Measurements from ENCODE around the gene SUSD6. TPM values are rescaled to one million over a fixed set of nuclear protein-coding genes. Genes with fewer than 3 reads are reported as not detected.

SUSD6 gene
- total RNA-seq, 4 donors from 2014 or later: 35.5 to 56.7 (median 51.0) TPM

DNA sequence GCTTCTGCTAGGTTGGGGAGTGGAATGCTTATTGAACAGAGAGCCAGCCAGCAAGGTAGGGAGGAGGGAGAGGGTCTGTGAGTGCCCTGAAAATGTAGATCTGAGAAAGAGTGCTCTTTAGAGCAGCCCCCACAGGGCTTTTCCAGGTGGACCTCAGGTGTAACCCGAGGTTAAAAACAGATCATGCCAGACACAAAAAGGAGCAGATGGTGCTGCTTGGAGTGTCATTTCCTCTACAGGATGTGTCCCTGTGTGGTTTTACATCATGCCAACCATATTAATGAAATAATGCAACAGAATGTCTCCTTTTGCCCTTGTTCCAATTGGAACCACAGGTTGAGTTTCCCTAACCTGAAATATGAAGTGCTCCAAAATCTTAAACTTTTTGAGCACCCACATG lies 6.4 kb downstream of the SUSD6 start:
- 37 to 42% methylated on average over 1 of the region's 1 CpG for WGBS, 2 donors
- H3K4me3 ChIP-seq (ENCODE audit: low read depth, poor library complexity, severe bottlenecking): no peak overlapping the region
- intact Hi-C loops (cut with DNase I; ENCODE audit: low total_unique reads): no loop called here
- TF ChIP-seq POLR2A (IDR thresholded peaks at IDR 0.05): no peak
- TF ChIP-seq, protein P1, sequence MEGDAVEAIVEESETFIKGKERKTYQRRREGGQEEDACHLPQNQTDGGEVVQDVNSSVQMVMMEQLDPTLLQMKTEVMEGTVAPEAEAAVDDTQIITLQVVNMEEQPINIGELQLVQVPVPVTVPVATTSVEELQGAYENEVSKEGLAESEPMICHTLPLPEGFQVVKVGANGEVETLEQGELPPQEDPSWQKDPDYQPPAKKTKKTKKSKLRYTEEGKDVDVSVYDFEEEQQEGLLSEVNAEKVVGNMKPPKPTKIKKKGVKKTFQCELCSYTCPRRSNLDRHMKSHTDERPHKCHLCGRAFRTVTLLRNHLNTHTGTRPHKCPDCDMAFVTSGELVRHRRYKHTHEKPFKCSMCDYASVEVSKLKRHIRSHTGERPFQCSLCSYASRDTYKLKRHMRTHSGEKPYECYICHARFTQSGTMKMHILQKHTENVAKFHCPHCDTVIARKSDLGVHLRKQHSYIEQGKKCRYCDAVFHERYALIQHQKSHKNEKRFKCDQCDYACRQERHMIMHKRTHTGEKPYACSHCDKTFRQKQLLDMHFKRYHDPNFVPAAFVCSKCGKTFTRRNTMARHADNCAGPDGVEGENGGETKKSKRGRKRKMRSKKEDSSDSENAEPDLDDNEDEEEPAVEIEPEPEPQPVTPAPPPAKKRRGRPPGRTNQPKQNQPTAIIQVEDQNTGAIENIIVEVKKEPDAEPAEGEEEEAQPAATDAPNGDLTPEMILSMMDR (IDR thresholded peaks at IDR 0.05): no peak
- DNase-seq (ENCODE audit: low spot score in 2 of 2): no peak

DNA sequence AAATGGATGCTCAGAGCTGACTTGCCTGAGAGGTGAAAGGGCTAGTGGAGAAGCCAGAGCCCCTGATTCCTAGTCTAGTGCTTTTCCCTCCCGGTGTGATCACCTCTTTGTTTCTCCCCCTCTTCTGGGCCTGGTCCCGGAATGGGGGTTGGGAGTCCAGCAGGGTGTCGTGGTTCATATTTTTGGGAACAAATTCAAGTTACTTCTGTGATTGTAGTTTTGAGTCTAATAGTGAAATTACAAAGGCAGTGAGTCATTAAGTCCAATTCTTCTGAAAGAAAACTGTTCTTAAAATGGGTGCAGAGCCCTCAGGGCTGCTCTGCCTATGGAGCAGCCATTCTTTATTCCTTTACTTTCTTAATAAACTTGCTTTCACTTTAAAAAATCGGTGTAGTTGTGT lies 7.6 kb downstream of the SUSD6 start:
- TF ChIP-seq POLR2A (IDR thresholded peaks at IDR 0.05): no peak
- TF ChIP-seq, protein P1 (IDR thresholded peaks at IDR 0.05): no peak
- intact Hi-C loops (cut with DNase I; ENCODE audit: low total_unique reads): no loop called here
- H3K4me3 ChIP-seq (ENCODE audit: low read depth, poor library complexity, severe bottlenecking): no peak overlapping the region
- WGBS, 2 donors: 39 to 43% methylated on average over 4 of the region's 4 CpGs
- no peak for DNase-seq (ENCODE audit: low spot score in 2 of 2)

DNA sequence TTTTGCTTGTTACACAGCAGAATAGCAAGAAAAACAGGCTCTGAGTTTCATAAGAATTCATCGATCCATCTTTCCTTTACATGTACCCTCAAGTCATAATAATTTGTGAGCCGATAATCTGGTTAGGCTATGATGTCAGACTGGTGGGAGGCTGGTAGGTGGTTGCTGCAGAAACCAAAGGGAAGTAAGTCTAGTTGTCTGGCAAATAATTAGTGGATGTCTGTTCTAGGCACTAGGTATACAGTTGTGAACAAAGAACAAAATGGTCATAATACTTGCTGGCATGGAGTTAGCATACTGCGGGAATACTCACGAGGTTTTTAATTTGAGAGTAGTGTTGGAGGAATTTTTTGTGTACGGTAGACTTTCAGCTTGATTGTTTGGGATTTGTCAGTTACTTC lies 8.8 kb downstream of the SUSD6 start:
- DNase-seq (ENCODE audit: low spot score in 2 of 2): no peak
- WGBS, 2 donors: 50 to 68% methylated on average over 5 of the region's 5 CpGs
- TF ChIP-seq, protein P1 (IDR thresholded peaks at IDR 0.05): no peak
- no peak for TF ChIP-seq POLR2A (IDR thresholded peaks at IDR 0.05)
- intact Hi-C loops (cut with DNase I; ENCODE audit: low total_unique reads): no loop called here
- no peak overlapping the region for H3K4me3 ChIP-seq (ENCODE audit: low read depth, poor library complexity, severe bottlenecking)

DNA sequence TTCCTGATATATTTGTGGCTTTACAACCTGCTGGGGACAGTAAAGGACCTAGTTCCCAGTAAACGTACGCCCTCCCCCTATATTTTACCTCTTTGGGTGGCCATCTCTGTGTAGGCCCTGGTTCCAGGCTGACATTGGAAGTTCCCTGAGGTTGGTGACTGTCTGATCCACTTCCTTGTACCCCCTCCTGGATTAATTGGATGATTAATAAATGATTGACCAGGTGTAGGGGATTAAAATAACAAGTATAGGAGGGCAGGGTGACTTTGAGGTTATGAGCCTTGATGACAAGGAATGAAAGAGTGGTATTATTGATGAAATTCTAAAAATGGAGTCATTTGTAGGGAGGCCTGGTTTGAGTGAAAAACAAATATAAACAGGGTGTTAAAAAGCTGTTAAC lies 9.6 kb downstream of the SUSD6 start:
- no peak overlapping the region for H3K4me3 ChIP-seq (ENCODE audit: low read depth, poor library complexity, severe bottlenecking)
- TF ChIP-seq, protein P1 (IDR thresholded peaks at IDR 0.05): no peak
- TF ChIP-seq POLR2A (IDR thresholded peaks at IDR 0.05): no peak
- intact Hi-C loops (cut with DNase I; ENCODE audit: low total_unique reads): no loop called here
- no peak for DNase-seq (ENCODE audit: low spot score in 2 of 2)
- WGBS, 2 donors: 76 to 96% methylated on average over 2 of the region's 2 CpGs

DNA sequence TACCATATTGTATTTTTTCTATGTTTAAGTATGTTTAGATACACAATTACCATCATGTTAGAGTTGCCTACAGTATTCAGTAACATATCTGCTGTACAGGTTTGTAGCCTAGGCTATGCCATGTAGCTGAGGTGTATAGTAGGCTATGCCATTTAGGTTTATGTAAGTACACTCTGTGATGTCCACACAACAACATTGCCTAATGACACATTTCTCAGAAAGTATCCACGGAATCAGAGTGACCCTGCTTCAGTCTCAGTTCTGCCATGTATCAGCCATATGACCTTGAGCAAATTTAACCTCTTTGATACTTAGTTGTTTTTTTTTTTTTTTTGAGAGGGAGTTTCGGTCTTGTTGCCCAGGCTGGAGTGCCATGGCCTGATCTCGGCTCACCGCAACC lies 12.7 kb downstream of the SUSD6 start:
- 87 to 92% methylated on average over 4 of the region's 4 CpGs for WGBS, 2 donors
- TF ChIP-seq, protein P1 (IDR thresholded peaks at IDR 0.05): no peak
- TF ChIP-seq POLR2A (IDR thresholded peaks at IDR 0.05): no peak

More for the DNA sequence above, 12.7 kb downstream of the SUSD6 start:
- no peak overlapping the region for H3K4me3 ChIP-seq (ENCODE audit: low read depth, poor library complexity, severe bottlenecking)
- intact Hi-C loops (cut with DNase I; ENCODE audit: low total_unique reads): no loop called here
- no peak for DNase-seq (ENCODE audit: low spot score in 2 of 2)

Data from lower leg skin (tissue), 4 donors.